Lung (tissue), 12 donors: ENCODE results near the gene SPATA12. TPM values are rescaled to one million over a fixed set of nuclear protein-coding genes. Genes with fewer than 3 reads are reported as not detected.

Experiments
- ATAC-seq: fragments of 200-7000 bp; cut with Tn5 transposase; one replicate; pipeline ENCODE4 v1.9.1; 2020; ENCODE audit warnings: moderate number of reproducible peaks; ENCODE audit not compliant: insufficient read depth, low FRiP score
- DNase-seq, 3 donors: peaks; one replicate each; pipeline ENCODE4 v3.0.0-alpha.2; 2013 to 2017
- H3K27ac ChIP-seq, 2 donors: one replicate each; pipeline ENCODE4 v1.5.1; 2013; ENCODE audit warnings: mild to moderate bottlenecking in 2 of 2, moderate library complexity in 2 of 2, control low read depth in 1 of 2, inconsistent platforms in 1 of 2, low read depth in 1 of 2, low read length in 1 of 2
- H3K27me3 ChIP-seq, 3 donors: one replicate each; pipeline ENCODE4 v1.5.1; 2013; ENCODE audit warnings: low read length in 2 of 3; ENCODE audit not compliant: control insufficient read depth in 3 of 3, insufficient read depth in 3 of 3
- H3K36me3 ChIP-seq, 4 donors: one replicate each; pipeline ENCODE4 v1.5.1; 2013; ENCODE audit warnings: low read length in 4 of 4, mild to moderate bottlenecking in 1 of 4, moderate library complexity in 1 of 4; ENCODE audit not compliant: control insufficient read depth in 4 of 4, insufficient read depth in 4 of 4
- H3K4me1 ChIP-seq, 5 donors: one replicate each; pipeline ENCODE4 v1.5.1; 2013; ENCODE audit warnings: low read length in 5 of 5, mild to moderate bottlenecking in 2 of 5, moderate library complexity in 1 of 5; ENCODE audit not compliant: control insufficient read depth in 5 of 5, insufficient read depth in 5 of 5
- H3K4me3 ChIP-seq: one replicate; pipeline ENCODE4 v1.5.1; 2013; ENCODE audit warnings: mild to moderate bottlenecking, control low read depth, moderate library complexity
- H3K9ac ChIP-seq, 2 donors: one replicate each; pipeline ENCODE4 v1.5.1; 2013; ENCODE audit warnings: low read length in 2 of 2, control low read depth in 1 of 2; ENCODE audit not compliant: insufficient read depth in 1 of 2
- H3K9me3 ChIP-seq, 4 donors: one replicate each; pipeline ENCODE4 v1.5.1; 2013; ENCODE audit warnings: low read length in 3 of 4, mild to moderate bottlenecking in 1 of 4, moderate library complexity in 1 of 4; ENCODE audit not compliant: control insufficient read depth in 4 of 4, insufficient read depth in 3 of 4
- WGBS, 2 donors: extraction: QIAGEN DNeasy Blood & Tissue Kit; methylation state at CpG; one replicate each; pipeline ENCODE4 v1.1.7; 2013; 5-methylcytosine and 5-hydroxymethylcytosine counted together
- polyA plus RNA-seq, 2 donors: library from polyadenylated mRNA; stranded (reverse); fragments of 200-250 nt; gene quantifications; one replicate each; pipeline ENCODE4 v1.2.1, GENCODE V29; 2013
- total RNA-seq, 2 donors: library from RNA; depleted of rRNA in 1 of 2; stranded (reverse); fragments of >200 nt in 1 of 2; gene quantifications; one replicate each; pipeline ENCODE4 v1.2.1, GENCODE V29; 2014 to 2021
- TF ChIP-seq, protein P1 (sequence below): IDR thresholded peaks from 2 replicates; pipeline ENCODE4 v1.5.1; 2012; ENCODE audit warnings: mild to moderate bottlenecking; ENCODE audit errors: control extremely low read depth, extremely low read depth
- donor health status: control.
- donor health status: control.
- donor health status: Bipolar disorder and iron deficiency.
- donor health status: healthy.
- donor health status: DM: yes; HTN: yes; CAD: no.

Gene SPATA12
- total and polyA plus RNA-seq, 4 donors: 0.08 to 0.15 (median 0.08) TPM; not detected in 1

DNA sequence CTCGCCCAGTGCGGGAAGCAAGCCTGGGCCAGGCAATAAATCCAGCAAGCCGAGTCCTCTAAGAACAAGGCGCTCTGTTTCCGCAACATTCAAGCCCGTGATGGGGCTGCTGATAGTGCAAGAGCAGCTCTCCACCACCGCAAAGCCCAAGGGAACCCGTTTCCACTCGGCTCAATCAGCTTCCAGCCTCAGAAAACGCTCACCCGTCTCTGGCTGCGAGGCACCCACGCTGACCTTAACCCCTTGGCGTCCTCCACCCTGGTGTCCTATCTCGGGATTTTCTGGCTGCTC lies 17.8 kb downstream of the SPATA12 start:
- TF ChIP-seq, protein P1, sequence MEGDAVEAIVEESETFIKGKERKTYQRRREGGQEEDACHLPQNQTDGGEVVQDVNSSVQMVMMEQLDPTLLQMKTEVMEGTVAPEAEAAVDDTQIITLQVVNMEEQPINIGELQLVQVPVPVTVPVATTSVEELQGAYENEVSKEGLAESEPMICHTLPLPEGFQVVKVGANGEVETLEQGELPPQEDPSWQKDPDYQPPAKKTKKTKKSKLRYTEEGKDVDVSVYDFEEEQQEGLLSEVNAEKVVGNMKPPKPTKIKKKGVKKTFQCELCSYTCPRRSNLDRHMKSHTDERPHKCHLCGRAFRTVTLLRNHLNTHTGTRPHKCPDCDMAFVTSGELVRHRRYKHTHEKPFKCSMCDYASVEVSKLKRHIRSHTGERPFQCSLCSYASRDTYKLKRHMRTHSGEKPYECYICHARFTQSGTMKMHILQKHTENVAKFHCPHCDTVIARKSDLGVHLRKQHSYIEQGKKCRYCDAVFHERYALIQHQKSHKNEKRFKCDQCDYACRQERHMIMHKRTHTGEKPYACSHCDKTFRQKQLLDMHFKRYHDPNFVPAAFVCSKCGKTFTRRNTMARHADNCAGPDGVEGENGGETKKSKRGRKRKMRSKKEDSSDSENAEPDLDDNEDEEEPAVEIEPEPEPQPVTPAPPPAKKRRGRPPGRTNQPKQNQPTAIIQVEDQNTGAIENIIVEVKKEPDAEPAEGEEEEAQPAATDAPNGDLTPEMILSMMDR: no peak
- Histone ChIP-seq H3K36me3 (no peaks in the 10 kb centered on the region), H3K9ac (peak overlapping the region in 1 of 2 donors; percentile 64), H3K27ac (peak overlapping the region in 1 of 2 donors; percentile 24), H3K4me3 (peak overlapping the region; percentile 68), H3K27me3 (peaks cover 0 to 10% (median 3%) of the 10 kb centered on the region in 3 donors), H3K9me3 (no peaks in the 10 kb centered on the region), H3K4me1 (peaks cover 0 to 4% (median 0%) of the 10 kb centered on the region in 5 donors)
- DNase-seq (peak; percentile 49 to 69 (median 55)), ATAC-seq (peak; percentile 35)
- WGBS, 2 donors: 1 to 2% methylated on average over 15 of the region's 15 CpGs

DNA sequence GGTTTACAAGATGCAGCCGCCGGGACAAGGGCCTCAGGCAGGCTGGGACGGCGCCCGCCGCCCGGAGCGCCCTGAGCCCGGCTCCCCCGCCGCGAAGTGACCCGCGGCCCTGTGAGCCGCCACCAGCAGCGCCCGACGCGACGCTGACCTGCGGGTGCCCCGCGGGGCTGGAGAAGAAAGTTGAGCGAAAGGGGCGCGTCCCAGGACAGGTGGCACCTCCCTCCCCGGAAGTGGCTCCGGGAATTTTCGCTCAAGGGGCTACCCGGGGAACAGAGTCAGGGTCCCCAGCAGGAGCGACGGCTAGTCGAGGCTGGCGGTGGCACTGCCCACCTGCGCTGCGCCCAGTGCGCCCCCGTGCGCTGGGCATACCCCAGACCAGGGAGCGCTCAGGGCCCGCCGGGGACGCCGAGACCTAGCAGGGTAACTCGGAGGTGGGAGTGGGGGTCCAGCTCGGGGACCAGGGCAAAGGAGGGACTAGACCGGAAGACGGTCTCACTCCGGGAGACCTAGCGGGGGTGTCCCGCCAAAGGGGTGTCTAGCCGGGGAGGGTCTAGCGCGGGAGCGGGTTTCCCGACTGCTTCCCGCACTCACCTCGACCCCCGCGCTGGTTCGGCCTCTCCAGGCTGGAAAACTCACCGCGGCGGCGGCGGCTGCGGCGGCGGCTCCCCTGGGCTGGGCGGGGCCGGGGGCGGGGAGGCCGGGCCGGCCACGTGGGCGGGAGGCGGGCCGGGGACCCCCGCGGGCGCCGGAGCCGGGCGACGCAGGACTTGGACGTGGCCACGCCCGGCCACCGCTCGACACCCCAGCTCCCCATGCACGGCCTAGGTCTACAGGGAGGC lies 18.4 kb downstream of the SPATA12 start:
- Histone ChIP-seq H3K9me3 (no peaks in the 10 kb centered on the region), H3K27ac (peak overlapping the region in 1 of 2 donors; percentile 24), H3K36me3 (no peaks in the 10 kb centered on the region), H3K4me3 (peak overlapping the region; percentile 68), H3K4me1 (peaks cover 0 to 4% (median 0%) of the 10 kb centered on the region in 5 donors), H3K9ac (peak overlapping the region in 1 of 2 donors; percentile 49), H3K27me3 (peaks cover 0 to 10% (median 3%) of the 10 kb centered on the region in 3 donors)
- DNase-seq (peak; percentile 49 to 71 (median 63)), ATAC-seq (peak; percentile 81)
- TF ChIP-seq, protein P1: no peak
- WGBS, 2 donors: 0 to 1% methylated on average over 55 to 91 of the region's 91 CpGs

DNA sequence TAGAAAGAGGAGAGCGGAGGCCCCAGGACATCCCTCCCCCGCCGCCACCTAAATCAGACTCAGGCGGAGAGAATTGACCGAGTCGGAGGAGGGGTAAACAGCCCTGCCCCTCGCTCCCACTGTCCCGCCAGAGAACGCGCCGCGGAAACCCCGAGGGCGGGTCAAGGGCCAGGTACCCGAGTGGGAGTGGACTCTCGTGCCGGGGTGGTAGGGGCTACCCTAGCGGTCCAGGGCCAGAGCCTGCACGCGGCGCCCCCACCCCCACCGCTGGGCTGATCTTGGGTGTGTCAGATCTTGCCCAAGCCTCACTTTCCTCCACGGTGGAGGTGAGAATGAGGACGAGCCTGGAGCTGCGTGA lies 19.0 kb downstream of the SPATA12 start:
- DNase-seq (no peak), ATAC-seq (no peak)
- H3K9me3 ChIP-seq: no peaks in the 10 kb centered on the region
- H3K36me3 ChIP-seq: no peaks in the 10 kb centered on the region
- TF ChIP-seq, protein P1: no peak
- H3K4me3 ChIP-seq: no peak overlapping the region
- H3K27ac ChIP-seq: no peak overlapping the region
- WGBS, 2 donors: 12 to 22% methylated on average over 24 to 25 of the region's 25 CpGs
- H3K9ac ChIP-seq: no peak overlapping the region
- H3K4me1 ChIP-seq: peaks cover 0 to 4% (median 0%) of the 10 kb centered on the region in 5 donors
- H3K27me3 ChIP-seq: peaks cover 0 to 10% (median 3%) of the 10 kb centered on the region in 3 donors
